ENCODE measurements around the gene TPST2.

DNA sequence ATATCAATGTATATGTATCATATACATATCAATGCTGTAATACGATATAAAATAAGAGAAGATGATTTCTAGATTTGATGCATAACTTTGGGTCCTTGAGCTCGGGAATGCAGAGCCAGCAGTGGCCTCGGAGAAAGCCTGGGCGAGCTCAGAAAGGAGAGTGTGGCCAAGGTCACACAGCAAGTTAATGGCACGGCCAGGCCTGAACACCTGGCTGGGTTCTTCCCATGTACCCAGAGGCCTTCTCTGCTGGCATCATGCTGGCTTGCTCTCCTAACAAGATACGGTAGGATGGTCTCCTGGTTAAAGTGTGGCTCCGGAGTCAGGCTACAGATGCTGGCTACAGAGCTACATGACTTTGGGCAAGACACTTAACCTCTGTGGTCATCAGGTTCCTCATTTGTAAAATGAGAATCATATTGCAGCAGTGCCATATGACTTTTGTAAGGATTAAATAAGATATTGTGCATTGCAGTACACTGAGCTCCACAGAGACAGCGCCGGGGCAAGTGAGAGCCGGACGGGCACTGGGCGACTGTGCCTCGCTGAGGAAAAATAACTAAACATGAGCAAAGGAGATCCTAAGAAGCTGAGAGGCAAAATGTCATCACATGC lies 29.9 kb downstream of the TPST2 start:
- TF ChIP-seq POLR2A (IDR thresholded peaks at IDR 0.05; ENCODE audit: low read depth, low read length) (no peak), POLR2AphosphoS5 (IDR thresholded peaks at IDR 0.05; ENCODE audit: low read depth, low read length) (no peak), SPI1 (IDR thresholded peaks at IDR 0.05; ENCODE audit: low read depth, low read length) (no peak)
